ENCODE measurements around the gene LLGL2.
"Not testable (repeated sequence)": the region's sequence is repeated elsewhere in the genome, so short reads cannot be mapped to it uniquely, and the experiment has no call there.

LLGL2 gene

DNA sequence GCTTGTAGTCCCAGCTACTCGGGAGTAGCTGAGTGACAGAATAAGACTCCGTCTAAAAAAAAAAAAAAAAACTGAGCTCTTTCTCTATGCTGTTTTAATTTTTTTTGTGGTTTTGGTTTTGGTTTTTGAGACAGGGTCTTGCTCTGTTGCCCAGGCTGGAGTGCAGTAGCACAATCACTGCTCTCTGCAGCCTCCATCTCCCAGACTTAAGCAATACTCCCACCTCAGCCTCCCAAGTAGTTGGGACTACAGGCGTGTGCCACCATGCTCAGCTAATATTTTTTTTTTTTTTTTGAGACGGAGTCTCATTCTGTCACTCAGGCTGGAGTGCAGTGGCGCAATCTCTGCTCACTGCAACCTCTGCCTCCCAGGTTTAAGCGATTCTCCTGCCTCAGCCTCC is 57.7 kb downstream of the LLGL2 start:
- H4K20me1 ChIP-seq, H3K36me3 ChIP-seq, H3K27ac ChIP-seq, H3K4me3 ChIP-seq, H3K9ac ChIP-seq, H3K27me3 ChIP-seq: not testable (repeated sequence)
- Histone ChIP-seq H3K9me3 (replicated peaks in 1 of 11) (peaks cover 0 to 18% (median 15%) of the 10 kb centered on the region in 11 experiments; a peak in 19 of 22 replicates), H3K4me1 (peaks cover 22 to 68% (median 57%) of the 10 kb centered on the region in 10 experiments), H3K4me2 (peak overlapping the region in 7 of 11 experiments; percentile 14 to 62 (median 55); a peak in 6 of 22 replicates)
- TF ChIP-seq Cebpa-rat (IDR thresholded peaks at IDR 0.05) = peak in 1 of 11 experiments; percentile 27; a peak in 1 of 22 replicates

DNA sequence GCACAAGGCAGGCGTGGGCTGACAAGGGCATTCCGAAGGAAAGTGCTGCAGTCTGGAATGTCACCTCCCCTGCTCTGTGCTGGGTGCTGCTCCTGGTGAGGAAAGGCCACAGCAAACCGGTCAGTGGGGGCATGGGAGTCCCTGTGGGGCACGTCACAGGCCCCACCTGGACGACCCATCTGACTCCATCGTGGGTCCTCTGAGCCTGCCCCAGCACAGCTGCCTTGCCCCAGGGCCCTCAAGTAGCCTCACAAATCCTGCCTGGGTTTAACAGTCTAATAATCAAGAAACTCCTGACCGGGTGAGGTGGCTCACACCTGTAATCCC is 59.3 kb downstream of the LLGL2 start:
- H4K20me1 ChIP-seq = peaks cover 0 to 5% (median 4%) of the 10 kb centered on the region in 11 experiments; a peak in 19 of 22 replicates
- peak overlapping the region in 3 of 11 experiments; percentile 11 to 37 (median 34); a peak in 1 of 22 replicates for H3K9ac ChIP-seq
- H3K9me3 ChIP-seq (replicated peaks in 1 of 11) = peaks cover 0 to 17% (median 15%) of the 10 kb centered on the region in 11 experiments; a peak in 19 of 22 replicates
- H3K27me3 ChIP-seq = no peaks in the 10 kb centered on the region
- H3K27ac ChIP-seq = peak overlapping the region in 2 of 11 experiments; percentile 11 to 17; a peak in 1 of 22 replicates
- H3K36me3 ChIP-seq = peaks cover 0 to 1% (median 0%) of the 10 kb centered on the region in 11 experiments; a peak in 5 of 22 replicates
- TF ChIP-seq Cebpa-rat (IDR thresholded peaks at IDR 0.05) = no peak
- no peak overlapping the region for H3K4me3 ChIP-seq
- H3K4me1 ChIP-seq = peaks cover 15 to 64% (median 57%) of the 10 kb centered on the region in 10 experiments
- peak overlapping the region in 9 of 11 experiments; percentile 4 to 73 (median 56); a peak in 17 of 22 replicates for H3K4me2 ChIP-seq

GRCh38 chr17:75587675-75588595 is 62.4 kb downstream of the LLGL2 start, which contains the start of gene MYO15B:
MYO15B (plus strand) TSS chr17:75587800; CDS start chr17:75588058, 258 bp downstream.
- peaks cover 30 to 67% (median 61%) of the 10 kb centered on the region in 10 experiments for H3K4me1 ChIP-seq
- peak within 1 kb of the TSS; percentile 96 to 100 (median 99) for H3K9ac ChIP-seq
- H3K27me3 ChIP-seq = no peaks in the 10 kb centered on the region
- H3K36me3 ChIP-seq = peaks cover 11 to 33% (median 31%) of the 10 kb centered on the region in 11 experiments; a peak in 21 of 22 replicates
- H3K9me3 ChIP-seq (replicated peaks in 1 of 11) = no peaks in the 10 kb centered on the region; a peak in 1 of 22 replicates
- peak within 1 kb of the TSS; percentile 86 to 99 (median 94) for H3K4me2 ChIP-seq
- H3K27ac ChIP-seq = peak within 1 kb of the TSS; percentile 96 to 100 (median 99)
- peaks cover 8 to 36% (median 35%) of the 10 kb centered on the region in 11 experiments; a peak in 21 of 22 replicates for H4K20me1 ChIP-seq
- H3K4me3 ChIP-seq = peak within 1 kb of the TSS; percentile 68 to 99 (median 92)
- no peak for TF ChIP-seq Cebpa-rat (IDR thresholded peaks at IDR 0.05)

DNA sequence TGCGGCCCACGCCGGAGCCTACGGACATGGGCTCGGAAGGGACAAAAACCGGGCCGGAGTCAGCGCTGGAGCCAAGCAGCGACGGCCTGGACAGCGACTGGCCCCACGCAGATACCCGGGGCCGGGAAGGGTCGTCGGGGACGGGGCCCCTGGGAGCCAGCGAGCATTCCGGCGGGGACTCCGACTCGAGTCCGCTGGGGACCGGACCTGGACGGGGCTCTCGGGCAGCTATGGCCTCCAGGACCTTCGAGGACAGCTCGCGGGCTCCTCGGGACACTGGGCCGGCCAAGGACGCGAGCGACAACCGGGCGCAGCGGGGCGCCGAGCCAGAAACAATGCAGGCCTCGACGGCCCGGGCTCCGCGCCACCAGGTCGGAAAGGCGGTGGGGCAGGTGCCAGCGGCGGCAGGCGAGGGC is 63.1 kb downstream of the LLGL2 start:
- peak overlapping the region; percentile 86 to 99 (median 94) for H3K4me2 ChIP-seq

GRCh38 chr17:75589012-75589918 is 63.8 kb downstream of the LLGL2 start:
- Histone ChIP-seq H3K36me3 (peaks cover 11 to 44% (median 33%) of the 10 kb centered on the region in 11 experiments; a peak in 21 of 22 replicates), H3K9ac (peak overlapping the region; percentile 96 to 100 (median 99)), H3K4me2 (peak overlapping the region; percentile 94 to 99 (median 97)), H3K4me3 (peak overlapping the region; percentile 68 to 99 (median 92)), H3K4me1 (peaks cover 30 to 56% (median 48%) of the 10 kb centered on the region in 10 experiments), H3K9me3 (replicated peaks in 1 of 11) (no peaks in the 10 kb centered on the region; a peak in 1 of 22 replicates), H3K27ac (peak overlapping the region; percentile 96 to 100 (median 99)), H4K20me1 (peaks cover 8 to 50% (median 41%) of the 10 kb centered on the region in 11 experiments; a peak in 21 of 22 replicates), H3K27me3 (no peaks in the 10 kb centered on the region)
- no peak for TF ChIP-seq Cebpa-rat (IDR thresholded peaks at IDR 0.05)

More for the DNA sequence above, 63.1 kb downstream of the LLGL2 start:
- Histone ChIP-seq H3K27ac (peak overlapping the region; percentile 96 to 100 (median 99)), H3K36me3 (peaks cover 11 to 38% (median 31%) of the 10 kb centered on the region in 11 experiments; a peak in 21 of 22 replicates), H3K4me1 (peaks cover 30 to 62% (median 55%) of the 10 kb centered on the region in 10 experiments), H3K4me3 (peak overlapping the region; percentile 68 to 99 (median 92)), H3K9me3 (replicated peaks in 1 of 11) (no peaks in the 10 kb centered on the region; a peak in 1 of 22 replicates), H3K27me3 (no peaks in the 10 kb centered on the region), H3K9ac (peak overlapping the region; percentile 96 to 100 (median 99)), H4K20me1 (peaks cover 8 to 43% (median 36%) of the 10 kb centered on the region in 11 experiments; a peak in 21 of 22 replicates)
- TF ChIP-seq Cebpa-rat (IDR thresholded peaks at IDR 0.05) = no peak

- Histone ChIP-seq H3K4me1 (peaks cover 30 to 49% (median 42%) of the 10 kb centered on the region in 10 experiments), H3K27ac (peak overlapping the region in 10 of 11 experiments; percentile 55 to 97 (median 66); a peak in 16 of 22 replicates), H4K20me1 (peaks cover 8 to 56% (median 48%) of the 10 kb centered on the region in 11 experiments; a peak in 21 of 22 replicates), H3K27me3 (no peaks in the 10 kb centered on the region), H3K9ac (peak overlapping the region; percentile 78 to 100 (median 97)), H3K4me3 (peak overlapping the region; percentile 67 to 99 (median 90)), H3K4me2 (peak overlapping the region; percentile 92 to 98 (median 96)), H3K36me3 (peaks cover 11 to 51% (median 39%) of the 10 kb centered on the region in 11 experiments; a peak in 21 of 22 replicates), H3K9me3 (replicated peaks in 1 of 11) (no peaks in the 10 kb centered on the region; a peak in 1 of 22 replicates)
- no peak for TF ChIP-seq Cebpa-rat (IDR thresholded peaks at IDR 0.05)
These were observed 64.4 kb downstream of the LLGL2 start for GRCh38 chr17:75589919-75590303.

- Histone ChIP-seq H4K20me1 (peaks cover 8 to 60% (median 52%) of the 10 kb centered on the region in 11 experiments; a peak in 21 of 22 replicates), H3K27ac (peak overlapping the region in 9 of 11 experiments; percentile 23 to 96 (median 66); a peak in 10 of 22 replicates), H3K4me1 (peaks cover 30 to 45% (median 39%) of the 10 kb centered on the region in 10 experiments), H3K27me3 (no peaks in the 10 kb centered on the region), H3K9ac (peak overlapping the region; percentile 78 to 100 (median 97)), H3K36me3 (peaks cover 11 to 55% (median 39%) of the 10 kb centered on the region in 11 experiments; a peak in 21 of 22 replicates), H3K4me3 (peak overlapping the region; percentile 67 to 99 (median 90); a peak in 18 of 20 replicates), H3K9me3 (replicated peaks in 1 of 11) (no peaks in the 10 kb centered on the region; a peak in 1 of 22 replicates), H3K4me2 (peak overlapping the region; percentile 92 to 98 (median 96))
- TF ChIP-seq Cebpa-rat (IDR thresholded peaks at IDR 0.05) = no peak
These were observed 64.8 kb downstream of the LLGL2 start for GRCh38 chr17:75590314-75590761.
